Measurements from ENCODE around the gene OPTN.

- TF ChIP-seq, protein P1, sequence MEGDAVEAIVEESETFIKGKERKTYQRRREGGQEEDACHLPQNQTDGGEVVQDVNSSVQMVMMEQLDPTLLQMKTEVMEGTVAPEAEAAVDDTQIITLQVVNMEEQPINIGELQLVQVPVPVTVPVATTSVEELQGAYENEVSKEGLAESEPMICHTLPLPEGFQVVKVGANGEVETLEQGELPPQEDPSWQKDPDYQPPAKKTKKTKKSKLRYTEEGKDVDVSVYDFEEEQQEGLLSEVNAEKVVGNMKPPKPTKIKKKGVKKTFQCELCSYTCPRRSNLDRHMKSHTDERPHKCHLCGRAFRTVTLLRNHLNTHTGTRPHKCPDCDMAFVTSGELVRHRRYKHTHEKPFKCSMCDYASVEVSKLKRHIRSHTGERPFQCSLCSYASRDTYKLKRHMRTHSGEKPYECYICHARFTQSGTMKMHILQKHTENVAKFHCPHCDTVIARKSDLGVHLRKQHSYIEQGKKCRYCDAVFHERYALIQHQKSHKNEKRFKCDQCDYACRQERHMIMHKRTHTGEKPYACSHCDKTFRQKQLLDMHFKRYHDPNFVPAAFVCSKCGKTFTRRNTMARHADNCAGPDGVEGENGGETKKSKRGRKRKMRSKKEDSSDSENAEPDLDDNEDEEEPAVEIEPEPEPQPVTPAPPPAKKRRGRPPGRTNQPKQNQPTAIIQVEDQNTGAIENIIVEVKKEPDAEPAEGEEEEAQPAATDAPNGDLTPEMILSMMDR (IDR thresholded peaks at IDR 0.05): no peak
- TF ChIP-seq EP300 (IDR thresholded peaks at IDR 0.05): no peak
- TF ChIP-seq POLR2A (IDR thresholded peaks at IDR 0.05; ENCODE audit: low read depth): no peak
These were observed 87.2 kb downstream of the OPTN start for GRCh38 chr10:13187135-13187534.

Data from esophagus muscularis mucosa (tissue), 4 donors.